ENCODE results near the gene ESRP2.

Gene ESRP2

GRCh38 chr16:68233085-68233834 is 2.7 kb downstream of the ESRP2 start:
- no peak for TF ChIP-seq CTCF (IDR thresholded peaks at IDR 0.05; ENCODE audit: insufficient read depth, missing control alignments)
- FAIRE-seq (no peak), DNase-seq (ENCODE audit: insufficient read length, low spot score) (no peak)

GRCh38 chr16:68232335-68232734 is 3.6 kb downstream of the ESRP2 start:
- no peak for TF ChIP-seq CTCF (IDR thresholded peaks at IDR 0.05; ENCODE audit: insufficient read depth, missing control alignments)
- no peak for DNase-seq (ENCODE audit: insufficient read length, low spot score)
- FAIRE-seq: no peak

GRCh38 chr16:68231384-68232136 is 4.4 kb downstream of the ESRP2 start:
- DNase-seq (ENCODE audit: insufficient read length, low spot score) (no peak), FAIRE-seq (no peak)
- TF ChIP-seq CTCF (IDR thresholded peaks at IDR 0.05; ENCODE audit: insufficient read depth, missing control alignments): no peak

GRCh38 chr16:68230956-68231355 is 5.0 kb downstream of the ESRP2 start:
- FAIRE-seq (no peak), DNase-seq (ENCODE audit: insufficient read length, low spot score) (no peak)
- TF ChIP-seq CTCF (IDR thresholded peaks at IDR 0.05; ENCODE audit: insufficient read depth, missing control alignments): no peak

GRCh38 chr16:68230176-68230571 is 5.8 kb downstream of the ESRP2 start:
- TF ChIP-seq CTCF (IDR thresholded peaks at IDR 0.05; ENCODE audit: insufficient read depth, missing control alignments): no peak
- FAIRE-seq (no peak), DNase-seq (ENCODE audit: insufficient read length, low spot score) (no peak)

- DNase-seq (ENCODE audit: insufficient read length, low spot score) (no peak), FAIRE-seq (no peak)
- peak; percentile 85 for TF ChIP-seq CTCF (IDR thresholded peaks at IDR 0.05; ENCODE audit: insufficient read depth, missing control alignments)
Measured at GRCh38 chr16:68229431-68230175, 6.3 kb downstream of the ESRP2 start.

Measured in D721Med (cell line).